ENCODE results near the gene P2RX1. TPM values are rescaled to one million over a fixed set of nuclear protein-coding genes. Genes with fewer than 3 reads are reported as not detected.
"Not testable (repeated sequence)": the region's sequence is repeated elsewhere in the genome, so short reads cannot be mapped to it uniquely, and the experiment has no call there.

The P2RX1 gene
- polyA plus RNA-seq, 4 donors: 2.2 to 53.4 (median 3.2) TPM; not detected in 1

GRCh38 chr17:3857261-3858105, 58.8 kb downstream of the P2RX1 start:
- Histone ChIP-seq H3K4me1 (ENCODE audit: control insufficient read depth in 3 of 3, insufficient read depth in 2 of 3, low read depth in 1 of 3, low read length in 2 of 3) (no peaks in the 10 kb centered on the region), H3K4me3 (ENCODE audit: low read depth in 1 of 3, low read length in 3 of 3) (no peak overlapping the region), H3K27me3 (ENCODE audit: control insufficient read depth in 3 of 3, insufficient read depth in 3 of 3, low read length in 3 of 3) (no peaks in the 10 kb centered on the region), H3K9me3 (ENCODE audit: control insufficient read depth in 2 of 2, insufficient read depth in 1 of 2, low read depth in 1 of 2, low read length in 1 of 2) (no peaks in the 10 kb centered on the region), H3K27ac (ENCODE audit: low read depth in 1 of 3, low read length in 2 of 3) (no peak overlapping the region), H3K36me3 (ENCODE audit: control insufficient read depth in 3 of 3, insufficient read depth in 2 of 3, low read depth in 1 of 3, low read length in 3 of 3) (peaks cover 0 to 30% (median 0%) of the 10 kb centered on the region in 3 donors)
- FAIRE-seq (no peak), DNase-seq (no peak)
- 78 to 82% (median 79%) methylated on average over 16 of the region's 16 CpGs for WGBS, 3 donors

- not testable (repeated sequence) for FAIRE-seq; H3K36me3 ChIP-seq (ENCODE audit: control insufficient read depth in 3 of 3, insufficient read depth in 2 of 3, low read depth in 1 of 3, low read length in 3 of 3); H3K27me3 ChIP-seq (ENCODE audit: control insufficient read depth in 3 of 3, insufficient read depth in 3 of 3, low read length in 3 of 3); DNase-seq; H3K4me1 ChIP-seq (ENCODE audit: control insufficient read depth in 3 of 3, insufficient read depth in 2 of 3, low read depth in 1 of 3, low read length in 2 of 3); H3K9me3 ChIP-seq (ENCODE audit: control insufficient read depth in 2 of 2, insufficient read depth in 1 of 2, low read depth in 1 of 2, low read length in 1 of 2); H3K4me3 ChIP-seq (ENCODE audit: low read depth in 1 of 3, low read length in 3 of 3); H3K27ac ChIP-seq (ENCODE audit: low read depth in 1 of 3, low read length in 2 of 3)
- WGBS, 3 donors: 93 to 100% (median 94%) methylated on average over 6 to 27 of the region's 36 CpGs
Measured at GRCh38 chr17:3854204-3854603, 62.1 kb downstream of the P2RX1 start.

GRCh38 chr17:3852561-3852960, 63.7 kb downstream of the P2RX1 start:
- no peak for FAIRE-seq
- 71 to 87% (median 80%) methylated on average over 10 of the region's 10 CpGs for WGBS, 3 donors

DNA sequence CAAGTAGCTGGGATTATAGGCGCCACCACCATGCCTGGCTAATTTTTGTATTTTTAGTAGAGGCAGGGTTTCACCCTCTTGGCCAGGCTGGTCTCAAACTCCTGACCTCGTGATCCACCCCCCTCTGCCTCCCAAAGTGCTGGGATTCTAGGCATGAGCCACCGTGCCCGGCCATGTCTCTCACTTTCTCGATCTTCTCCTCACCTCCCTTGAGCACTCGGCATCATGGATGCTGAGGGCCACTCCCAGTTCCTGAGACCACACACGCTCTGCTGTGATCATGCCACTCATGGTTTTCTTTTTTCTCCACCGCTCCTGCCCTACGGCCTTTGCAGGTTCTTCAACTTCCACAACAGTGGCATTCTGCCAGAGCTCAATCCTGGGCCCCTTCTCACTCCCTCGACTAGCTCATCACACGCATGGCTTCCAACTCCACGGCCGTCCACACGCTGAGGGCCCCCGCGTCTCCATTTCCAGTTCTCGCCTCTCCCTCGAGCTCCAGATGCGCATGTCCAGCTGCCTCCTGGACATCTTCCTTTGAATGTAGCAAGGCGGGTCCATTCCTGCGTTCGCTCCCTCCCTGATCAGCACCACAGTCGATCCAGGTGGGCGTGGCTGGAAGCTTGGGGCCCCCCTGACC, 64.7 kb downstream of the P2RX1 start:
- FAIRE-seq (no peak), DNase-seq (no peak)
- no peaks in the 10 kb centered on the region for H3K36me3 ChIP-seq (ENCODE audit: control insufficient read depth in 3 of 3, insufficient read depth in 2 of 3, low read depth in 1 of 3, low read length in 3 of 3)
- H3K27me3 ChIP-seq (ENCODE audit: control insufficient read depth in 3 of 3, insufficient read depth in 3 of 3, low read length in 3 of 3): peaks cover 0 to 2% (median 0%) of the 10 kb centered on the region in 3 donors
- no peak overlapping the region for H3K4me3 ChIP-seq (ENCODE audit: low read depth in 1 of 3, low read length in 3 of 3)
- 78 to 83% (median 81%) methylated on average over 24 of the region's 24 CpGs for WGBS, 3 donors
- no peaks in the 10 kb centered on the region for H3K9me3 ChIP-seq (ENCODE audit: control insufficient read depth in 2 of 2, insufficient read depth in 1 of 2, low read depth in 1 of 2, low read length in 1 of 2)
- peaks cover 0 to under 1% (median 0%) of the 10 kb centered on the region in 3 donors for H3K4me1 ChIP-seq (ENCODE audit: control insufficient read depth in 3 of 3, insufficient read depth in 2 of 3, low read depth in 1 of 3, low read length in 2 of 3)
- H3K27ac ChIP-seq (ENCODE audit: low read depth in 1 of 3, low read length in 2 of 3): no peak overlapping the region

More at GRCh38 chr17:3852561-3852960, 63.7 kb downstream of the P2RX1 start:
- no peaks in the 10 kb centered on the region for H3K27me3 ChIP-seq (ENCODE audit: control insufficient read depth in 3 of 3, insufficient read depth in 3 of 3, low read length in 3 of 3)
- H3K4me3 ChIP-seq (ENCODE audit: low read depth in 1 of 3, low read length in 3 of 3): no peak overlapping the region
- H3K4me1 ChIP-seq (ENCODE audit: control insufficient read depth in 3 of 3, insufficient read depth in 2 of 3, low read depth in 1 of 3, low read length in 2 of 3): no peaks in the 10 kb centered on the region
- no peaks in the 10 kb centered on the region for H3K36me3 ChIP-seq (ENCODE audit: control insufficient read depth in 3 of 3, insufficient read depth in 2 of 3, low read depth in 1 of 3, low read length in 3 of 3)
- no peak for DNase-seq
- no peaks in the 10 kb centered on the region for H3K9me3 ChIP-seq (ENCODE audit: control insufficient read depth in 2 of 2, insufficient read depth in 1 of 2, low read depth in 1 of 2, low read length in 1 of 2)
- H3K27ac ChIP-seq (ENCODE audit: low read depth in 1 of 3, low read length in 2 of 3): no peak overlapping the region

GRCh38 chr17:3848229-3848835, 67.9 kb downstream of the P2RX1 start:
- Histone ChIP-seq H3K27ac (ENCODE audit: low read depth in 1 of 3, low read length in 2 of 3) (no peak overlapping the region), H3K36me3 (ENCODE audit: control insufficient read depth in 3 of 3, insufficient read depth in 2 of 3, low read depth in 1 of 3, low read length in 3 of 3) (peaks cover 0 to 11% (median 0%) of the 10 kb centered on the region in 3 donors), H3K9me3 (ENCODE audit: control insufficient read depth in 2 of 2, insufficient read depth in 1 of 2, low read depth in 1 of 2, low read length in 1 of 2) (no peaks in the 10 kb centered on the region), H3K27me3 (ENCODE audit: control insufficient read depth in 3 of 3, insufficient read depth in 3 of 3, low read length in 3 of 3) (peaks cover 0 to 2% (median 0%) of the 10 kb centered on the region in 3 donors), H3K4me1 (ENCODE audit: control insufficient read depth in 3 of 3, insufficient read depth in 2 of 3, low read depth in 1 of 3, low read length in 2 of 3) (peaks cover 3 to 11% (median 6%) of the 10 kb centered on the region in 3 donors), H3K4me3 (ENCODE audit: low read depth in 1 of 3, low read length in 3 of 3) (no peak overlapping the region)
- FAIRE-seq (no peak), DNase-seq (no peak)
- 82 to 89% (median 86%) methylated on average over 9 of the region's 9 CpGs for WGBS, 3 donors

DNA sequence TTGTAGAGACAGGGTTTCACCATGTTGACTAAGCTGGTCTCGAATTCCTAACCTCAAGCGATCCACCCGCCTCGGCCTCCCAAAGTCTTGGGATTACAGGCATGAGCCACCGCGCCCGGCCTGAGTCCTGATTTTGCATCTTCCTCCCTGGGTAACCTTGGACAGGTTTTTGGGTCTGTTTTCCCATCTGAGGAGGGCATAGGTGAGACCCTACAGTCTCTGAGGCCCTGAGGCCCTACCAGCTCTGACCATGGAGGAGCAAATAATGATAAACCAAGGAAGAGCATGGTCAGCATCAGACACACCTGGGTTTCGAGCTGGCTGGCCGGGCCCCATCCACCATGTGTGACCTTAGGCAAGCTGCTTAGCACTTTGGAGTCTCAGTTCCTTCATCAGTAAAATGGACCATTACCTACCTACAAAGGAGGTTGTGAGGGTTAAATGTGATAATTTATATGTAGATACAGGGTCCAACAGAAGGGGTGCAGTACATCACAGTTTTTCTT, 69.0 kb downstream of the P2RX1 start:
- 88 to 93% (median 92%) methylated on average over 9 of the region's 9 CpGs for WGBS, 3 donors
- DNase-seq: no peak
- H3K36me3 ChIP-seq (ENCODE audit: control insufficient read depth in 3 of 3, insufficient read depth in 2 of 3, low read depth in 1 of 3, low read length in 3 of 3): peaks cover 0 to 19% (median 0%) of the 10 kb centered on the region in 3 donors
- no peak overlapping the region for H3K27ac ChIP-seq (ENCODE audit: low read depth in 1 of 3, low read length in 2 of 3)
- no peaks in the 10 kb centered on the region for H3K9me3 ChIP-seq (ENCODE audit: control insufficient read depth in 2 of 2, insufficient read depth in 1 of 2, low read depth in 1 of 2, low read length in 1 of 2)
- FAIRE-seq: no peak
- H3K4me1 ChIP-seq (ENCODE audit: control insufficient read depth in 3 of 3, insufficient read depth in 2 of 3, low read depth in 1 of 3, low read length in 2 of 3): peaks cover 3 to 11% (median 6%) of the 10 kb centered on the region in 3 donors
- H3K27me3 ChIP-seq (ENCODE audit: control insufficient read depth in 3 of 3, insufficient read depth in 3 of 3, low read length in 3 of 3): peaks cover 0 to 2% (median 0%) of the 10 kb centered on the region in 3 donors
- no peak overlapping the region for H3K4me3 ChIP-seq (ENCODE audit: low read depth in 1 of 3, low read length in 3 of 3)

Other genes with a start within 250 kb of the P2RX1 start
- 100 to 1,000 TPM; 102 to 442 (median 235) TPM for gene TAX1BP3, start 247.9 kb downstream of the P2RX1 start, polyA plus RNA-seq
- gene EMC6, start 247.7 kb downstream of the P2RX1 start, polyA plus RNA-seq: 10 to 100 TPM; 40.0 to 85.4 (median 71.9) TPM
- gene P2RX5, start 220.3 kb downstream of the P2RX1 start, polyA plus RNA-seq: 1 to 10 TPM in 2 of 4 donors, under 1 TPM in 2; 0.67 to 5.6 (median 1.9) TPM
- 1 to 10 TPM in 2 of 4 donors, not detected in 2; 2.6 to 3.6 TPM for gene HASPIN, start 192.6 kb downstream of the P2RX1 start, polyA plus RNA-seq
- gene ITGAE, start 115.3 kb downstream of the P2RX1 start, polyA plus RNA-seq: 10 to 100 TPM; 39.4 to 57.8 (median 45.1) TPM
- 10 to 100 TPM; 14.9 to 64.3 (median 21.2) TPM for gene NCBP3, start 70.2 kb downstream of the P2RX1 start, polyA plus RNA-seq
- 10 to 100 TPM in 1 of 4 donors, 1 to 10 TPM in 2, under 1 TPM in 1; 0.22 to 11.2 (median 3.2) TPM for gene CAMKK1, start 23.4 kb downstream of the P2RX1 start, polyA plus RNA-seq
- 10 to 100 TPM in 3 of 4 donors, 1 to 10 TPM in 1; 5.8 to 83.0 (median 24.4) TPM for gene ATP2A3, start 48.0 kb upstream of the P2RX1 start, polyA plus RNA-seq
- gene ZZEF1, start 226.6 kb upstream of the P2RX1 start, polyA plus RNA-seq: 10 to 100 TPM; 22.4 to 52.8 (median 34.2) TPM
- 10 to 100 TPM; 18.1 to 34.0 (median 26.7) TPM for gene CYB5D2, start 226.7 kb upstream of the P2RX1 start, polyA plus RNA-seq